ENCODE measurements around the gene FFAR2.

Gene FFAR2

GRCh38 chr19:35484252-35485036 lies 36.4 kb downstream of the FFAR2 start:
- DNase-seq (ENCODE audit: low read depth): no peak

GRCh38 chr19:35486268-35486708 lies 38.2 kb downstream of the FFAR2 start:
- no peak overlapping the region for H3K4me3 ChIP-seq (ENCODE audit: control insufficient read depth, low read depth, low read length)
- TF ChIP-seq CTCF (IDR thresholded peaks at IDR 0.05; ENCODE audit: control insufficient read depth, insufficient read depth, low read depth, low read length, missing control alignments): no peak
- no peak for DNase-seq (ENCODE audit: low read depth)

More at GRCh38 chr19:35484252-35485036, 36.4 kb downstream of the FFAR2 start:
- no peak overlapping the region for H3K4me3 ChIP-seq (ENCODE audit: control insufficient read depth, low read depth, low read length)
- TF ChIP-seq CTCF (IDR thresholded peaks at IDR 0.05; ENCODE audit: control insufficient read depth, insufficient read depth, low read depth, low read length, missing control alignments): no peak

GRCh38 chr19:35487656-35488182 lies 39.7 kb downstream of the FFAR2 start:
- H3K4me3 ChIP-seq (ENCODE audit: control insufficient read depth, low read depth, low read length): no peak overlapping the region
- DNase-seq (ENCODE audit: low read depth): no peak
- no peak for TF ChIP-seq CTCF (IDR thresholded peaks at IDR 0.05; ENCODE audit: control insufficient read depth, insufficient read depth, low read depth, low read length, missing control alignments)

DNA sequence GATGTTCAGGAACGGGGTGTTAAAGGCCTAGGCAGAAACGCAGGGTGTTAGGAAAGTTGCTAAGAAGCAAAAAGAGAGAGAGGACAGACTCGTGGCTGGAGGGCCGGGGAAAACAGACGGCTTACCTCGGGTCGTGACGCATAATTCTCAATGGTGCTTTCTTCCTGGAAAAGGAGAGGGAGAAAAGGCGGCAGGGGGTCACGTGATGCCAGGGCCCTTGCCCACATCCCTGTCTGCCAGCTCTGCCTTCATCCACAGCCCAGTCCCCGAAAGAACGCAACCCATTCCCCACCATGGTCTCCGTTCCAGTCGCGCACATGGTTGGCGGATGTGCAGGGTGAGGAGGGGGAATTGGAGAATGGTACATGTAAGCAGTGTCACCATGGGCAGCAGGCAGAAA lies 40.6 kb downstream of the FFAR2 start:
- no peak overlapping the region for H3K4me3 ChIP-seq (ENCODE audit: control insufficient read depth, low read depth, low read length)
- no peak for TF ChIP-seq CTCF (IDR thresholded peaks at IDR 0.05; ENCODE audit: control insufficient read depth, insufficient read depth, low read depth, low read length, missing control alignments)

DNA sequence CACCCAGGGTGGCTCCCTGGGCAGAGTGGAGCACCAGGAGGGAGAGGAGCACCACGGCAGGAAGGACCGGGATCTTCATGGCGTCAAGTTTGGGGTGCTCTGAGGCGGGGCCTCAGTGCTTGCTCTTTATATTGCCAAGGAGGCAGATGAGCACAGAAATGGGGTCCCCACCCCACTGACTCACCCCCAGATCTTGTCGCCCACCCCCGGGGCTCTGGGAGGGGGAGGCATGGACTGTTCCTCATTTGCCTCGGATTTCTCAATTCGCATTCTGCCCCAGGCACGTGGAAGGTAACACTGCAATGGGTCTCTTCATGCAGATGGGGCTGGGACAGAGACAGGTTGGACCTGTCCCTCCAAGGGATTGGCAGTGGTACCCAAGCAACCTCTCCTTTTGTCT lies 42.3 kb downstream of the FFAR2 start, which contains the start of gene KRTDAP:
Gene KRTDAP, minus strand, starts transcription at position 101 of the 400 bp plus-strand sequence. Its CDS starts 22 bp downstream, at position 79.
- no peak for DNase-seq (ENCODE audit: low read depth)
- no peak for TF ChIP-seq CTCF (IDR thresholded peaks at IDR 0.05; ENCODE audit: control insufficient read depth, insufficient read depth, low read depth, low read length, missing control alignments)
- no peak within 1 kb of the TSS for H3K4me3 ChIP-seq (ENCODE audit: control insufficient read depth, low read depth, low read length)

More for the DNA sequence above, 40.6 kb downstream of the FFAR2 start:
- DNase-seq (ENCODE audit: low read depth): no peak

DNA sequence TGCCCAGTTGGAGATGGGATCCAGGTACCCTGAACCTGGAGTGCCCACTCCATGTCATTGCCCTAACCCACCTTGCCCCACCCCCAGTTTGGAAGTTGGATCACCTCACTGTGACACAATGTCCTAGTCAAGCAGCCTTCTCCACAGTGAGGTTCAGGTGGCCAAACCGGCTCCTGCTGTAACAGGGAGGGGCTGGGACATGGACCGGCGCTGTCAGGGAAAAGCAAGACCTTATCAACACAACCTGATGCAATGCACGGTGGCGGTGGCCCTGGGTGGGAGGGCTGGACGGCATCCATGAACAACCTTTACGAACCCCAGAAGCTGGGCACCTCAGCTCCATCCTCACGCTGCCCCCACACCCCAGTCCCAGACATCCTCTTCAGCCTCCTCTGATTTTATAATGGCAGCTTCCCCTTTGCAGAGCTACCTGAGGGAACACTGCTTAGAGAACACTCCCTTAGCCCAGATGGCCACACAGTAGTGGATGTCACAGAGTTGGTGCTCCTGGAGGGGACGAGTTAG lies 43.8 kb downstream of the FFAR2 start:
- no peak for DNase-seq (ENCODE audit: low read depth)
- TF ChIP-seq CTCF (IDR thresholded peaks at IDR 0.05; ENCODE audit: control insufficient read depth, insufficient read depth, low read depth, low read length, missing control alignments): no peak
- H3K4me3 ChIP-seq (ENCODE audit: control insufficient read depth, low read depth, low read length): no peak overlapping the region

All from AG09309 (cell line).